Glutamatergic neuron (in vitro differentiated cells): ENCODE results near the gene ATRNL1. TPM values are rescaled to one million over a fixed set of nuclear protein-coding genes. Genes with fewer than 3 reads are reported as not detected.
"Not testable (repeated sequence)": the region's sequence is repeated elsewhere in the genome, so short reads cannot be mapped to it uniquely, and the experiment has no call there.

Experiments used
- DNase-seq: peaks from one replicate; pipeline ENCODE4 v3.0.0; 2022
- H3K27ac Mint-ChIP-seq: one replicate; pipeline ENCODE4 v1.8.0; 2020; ENCODE audit warnings: mild to moderate bottlenecking, mixed read lengths, inconsistent platforms; ENCODE audit not compliant: unreplicated experiment
- H3K27me3 Mint-ChIP-seq: one replicate; pipeline ENCODE4 v1.8.0; 2020; ENCODE audit warnings: mild to moderate bottlenecking, moderate library complexity, mixed read lengths, inconsistent platforms; ENCODE audit not compliant: unreplicated experiment
- H3K36me3 Mint-ChIP-seq: one replicate; pipeline ENCODE4 v1.8.0; 2020; ENCODE audit warnings: mild to moderate bottlenecking, mixed read lengths, inconsistent platforms; ENCODE audit not compliant: unreplicated experiment
- H3K4me1 Mint-ChIP-seq: one replicate; pipeline ENCODE4 v1.8.0; 2020; ENCODE audit warnings: mild to moderate bottlenecking, low read depth, mixed read lengths, inconsistent platforms; ENCODE audit not compliant: unreplicated experiment
- H3K4me3 Mint-ChIP-seq: one replicate; pipeline ENCODE4 v1.8.0; 2020; ENCODE audit warnings: mild to moderate bottlenecking, mixed read lengths, inconsistent platforms; ENCODE audit not compliant: unreplicated experiment
- H3K9me3 Mint-ChIP-seq: one replicate; pipeline ENCODE4 v1.8.0; 2020; ENCODE audit warnings: mild to moderate bottlenecking, moderate library complexity, mixed read lengths, inconsistent platforms; ENCODE audit not compliant: unreplicated experiment
- total RNA-seq: library from RNA; stranded (reverse); fragmentation: NEBNext Ultra II Directional; extraction: Animal tissue kit (Norgen Biotek cat#: 25700); gene quantifications from one replicate; pipeline ENCODE4 v1.2.1, GENCODE V29; 2021; ENCODE audit not compliant: unreplicated experiment
- TF ChIP-seq, protein P1 (sequence below): fragments of 200-600 bp; sonication (generic); IDR thresholded peaks from one replicate; pipeline ENCODE4 v1.5.0; 2021; ENCODE audit not compliant: partially characterized antibody, unreplicated experiment

The ATRNL1 gene
- total RNA-seq, 1 donor from 2014 or later: 35.9 TPM

DNA sequence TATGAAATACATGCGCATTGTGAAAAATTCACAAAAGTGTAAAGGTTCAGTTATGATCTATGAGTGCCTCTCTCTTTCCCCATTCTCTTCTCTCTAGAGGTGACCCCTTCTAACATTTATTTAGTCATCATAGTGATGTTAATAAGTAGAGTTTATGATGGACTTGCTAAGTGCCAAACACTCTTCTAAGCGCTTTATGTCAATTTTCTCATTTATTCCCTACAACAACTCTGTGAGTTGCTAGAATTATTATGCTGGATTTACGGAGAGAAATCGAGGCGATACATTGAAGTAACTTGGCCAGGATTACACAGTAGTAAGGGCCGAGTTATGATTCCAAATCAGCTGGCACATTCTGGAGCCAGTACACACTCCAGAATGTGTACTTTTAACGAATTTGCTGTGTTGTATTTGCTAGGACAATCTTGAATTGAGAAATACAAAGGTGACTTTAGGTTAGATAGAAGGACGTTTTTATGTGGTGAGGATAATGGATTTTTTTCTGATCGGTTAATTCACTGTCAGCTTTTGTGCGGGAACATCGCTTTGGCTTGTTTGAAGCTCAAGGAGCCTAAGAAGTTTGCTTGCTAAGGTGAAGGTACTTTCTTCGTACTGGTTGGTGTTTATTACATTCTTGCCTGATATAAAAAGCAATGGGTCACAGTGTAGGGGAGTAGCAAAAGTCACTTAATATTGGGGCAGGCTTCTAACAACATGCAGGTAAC, 1.4 kb downstream of the ATRNL1 start:
- peaks cover 9% of the 10 kb centered on the region for H3K27me3 Mint-ChIP-seq
- peak overlapping the region; percentile 89 for H3K4me3 Mint-ChIP-seq

DNA sequence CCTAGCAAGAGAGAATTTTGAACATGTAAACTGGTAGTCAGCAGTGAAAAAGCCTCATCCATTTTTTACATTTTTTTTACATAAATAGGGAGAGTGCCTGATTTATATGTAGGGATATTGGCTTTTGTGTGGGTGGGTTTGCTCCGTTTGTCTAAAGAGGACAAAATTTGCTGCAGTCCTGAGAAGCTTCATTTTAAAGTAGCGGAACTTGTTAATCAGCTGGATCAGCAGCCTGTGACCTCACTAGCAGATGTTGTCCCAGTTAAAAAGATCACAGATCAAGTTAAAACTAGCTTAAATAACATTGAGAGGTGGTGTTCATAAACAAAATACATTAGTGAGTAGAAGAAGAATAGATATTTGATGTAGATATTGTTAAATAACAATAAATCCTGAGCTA, 2.6 kb downstream of the ATRNL1 start:
- Mint-ChIP-seq H3K27ac (peak overlapping the region; percentile 43), H3K4me1 (peaks cover 17% of the 10 kb centered on the region), H3K9me3 (peaks cover 6% of the 10 kb centered on the region), H3K27me3 (peaks cover 9% of the 10 kb centered on the region), H3K36me3 (no peaks in the 10 kb centered on the region), H3K4me3 (peak overlapping the region; percentile 32)
- TF ChIP-seq, protein P1, sequence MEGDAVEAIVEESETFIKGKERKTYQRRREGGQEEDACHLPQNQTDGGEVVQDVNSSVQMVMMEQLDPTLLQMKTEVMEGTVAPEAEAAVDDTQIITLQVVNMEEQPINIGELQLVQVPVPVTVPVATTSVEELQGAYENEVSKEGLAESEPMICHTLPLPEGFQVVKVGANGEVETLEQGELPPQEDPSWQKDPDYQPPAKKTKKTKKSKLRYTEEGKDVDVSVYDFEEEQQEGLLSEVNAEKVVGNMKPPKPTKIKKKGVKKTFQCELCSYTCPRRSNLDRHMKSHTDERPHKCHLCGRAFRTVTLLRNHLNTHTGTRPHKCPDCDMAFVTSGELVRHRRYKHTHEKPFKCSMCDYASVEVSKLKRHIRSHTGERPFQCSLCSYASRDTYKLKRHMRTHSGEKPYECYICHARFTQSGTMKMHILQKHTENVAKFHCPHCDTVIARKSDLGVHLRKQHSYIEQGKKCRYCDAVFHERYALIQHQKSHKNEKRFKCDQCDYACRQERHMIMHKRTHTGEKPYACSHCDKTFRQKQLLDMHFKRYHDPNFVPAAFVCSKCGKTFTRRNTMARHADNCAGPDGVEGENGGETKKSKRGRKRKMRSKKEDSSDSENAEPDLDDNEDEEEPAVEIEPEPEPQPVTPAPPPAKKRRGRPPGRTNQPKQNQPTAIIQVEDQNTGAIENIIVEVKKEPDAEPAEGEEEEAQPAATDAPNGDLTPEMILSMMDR: no peak
- DNase-seq: no peak

More for the DNA sequence above, 1.4 kb downstream of the ATRNL1 start:
- Mint-ChIP-seq H3K36me3 (no peaks in the 10 kb centered on the region), H3K27ac (peak overlapping the region; percentile 45), H3K4me1 (peaks cover 17% of the 10 kb centered on the region), H3K9me3 (peaks cover 6% of the 10 kb centered on the region)
- no peak for DNase-seq
- TF ChIP-seq, protein P1: no peak

DNA sequence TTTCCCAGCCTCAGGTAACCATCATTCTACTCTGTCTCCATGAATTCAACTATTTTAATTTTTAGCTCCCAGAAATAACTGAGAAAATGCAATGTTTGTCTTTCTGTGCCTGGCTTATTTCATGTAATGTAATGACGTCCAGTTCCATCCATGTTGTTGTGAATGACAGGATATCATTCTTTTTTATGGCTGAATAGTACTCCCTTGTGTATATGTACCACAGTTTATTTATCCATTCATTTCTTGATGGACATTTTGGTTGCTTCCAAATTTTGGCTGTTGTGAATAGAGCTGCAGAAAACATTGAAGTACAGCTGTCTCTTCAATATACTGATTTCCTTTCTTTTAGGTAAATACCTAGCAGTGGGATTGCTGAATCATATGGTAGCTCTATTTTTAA, 10.5 kb downstream of the ATRNL1 start:
- TF ChIP-seq, protein P1: no peak
- Mint-ChIP-seq H3K36me3 (peaks cover 43% of the 10 kb centered on the region), H3K27me3 (peaks cover 6% of the 10 kb centered on the region), H3K9me3 (peaks cover 11% of the 10 kb centered on the region), H3K4me1 (no peaks in the 10 kb centered on the region), H3K27ac (no peak overlapping the region), H3K4me3 (no peak overlapping the region)
- DNase-seq: no peak

DNA sequence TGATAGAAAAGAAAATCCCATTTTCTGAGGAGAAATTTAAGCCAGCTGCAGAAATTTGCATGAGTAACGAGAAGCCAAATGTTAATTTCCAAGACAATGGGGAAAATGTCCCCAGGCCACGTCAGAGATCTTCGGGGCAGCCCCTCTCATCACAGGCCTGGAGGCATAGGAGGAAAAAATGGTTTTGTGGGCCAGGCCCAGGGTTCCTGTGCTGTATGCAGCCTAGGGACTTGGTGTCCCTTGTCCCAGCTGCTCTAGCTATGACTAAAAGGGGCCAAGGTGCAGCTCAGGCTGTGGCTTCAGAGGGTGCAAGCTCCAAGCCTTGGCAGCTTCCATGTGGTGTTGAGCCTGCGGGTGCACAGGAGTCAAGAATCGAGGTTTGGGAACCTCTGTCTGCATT, 12.2 kb downstream of the ATRNL1 start:
- Mint-ChIP-seq H3K9me3 (peaks cover 11% of the 10 kb centered on the region), H3K36me3 (peaks cover 43% of the 10 kb centered on the region)
- not testable (repeated sequence) for H3K4me1 Mint-ChIP-seq, H3K4me3 Mint-ChIP-seq, DNase-seq, H3K27me3 Mint-ChIP-seq, H3K27ac Mint-ChIP-seq

DNA sequence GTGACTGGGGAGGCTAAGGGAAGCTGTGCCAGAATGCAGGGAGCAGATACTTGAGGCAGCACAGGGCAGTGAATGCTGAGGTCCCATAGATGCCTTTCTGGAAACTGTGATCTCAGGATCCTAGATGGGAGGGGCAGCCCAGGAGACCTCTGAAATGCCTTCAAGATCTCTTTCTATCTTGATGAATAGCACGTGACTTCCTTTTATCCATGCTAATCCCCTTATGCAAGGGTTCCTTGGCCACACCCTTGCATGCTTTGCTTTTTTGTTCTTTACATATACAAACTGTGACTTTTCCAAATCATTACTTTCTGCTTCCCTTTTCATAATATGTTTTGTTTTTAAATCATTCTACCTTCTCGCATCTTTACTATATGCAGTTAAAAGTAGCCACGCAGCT, 14.7 kb downstream of the ATRNL1 start:
- H3K36me3 Mint-ChIP-seq: peaks cover 45% of the 10 kb centered on the region
- H3K9me3 Mint-ChIP-seq: peaks cover 11% of the 10 kb centered on the region
- H3K4me3 Mint-ChIP-seq: no peak overlapping the region
- H3K27ac Mint-ChIP-seq: no peak overlapping the region
- TF ChIP-seq, protein P1: no peak
- peaks cover 6% of the 10 kb centered on the region for H3K27me3 Mint-ChIP-seq
- no peak for DNase-seq
- H3K4me1 Mint-ChIP-seq: peaks cover 3% of the 10 kb centered on the region
